NCI-H345 (cell line): ENCODE data around the gene SRCIN1.

ENCODE experiments used
- DNase-seq: peaks from one replicate; lab custom pipeline; 2025; lab: John Stamatoyannopoulos, UW

Gene SRCIN1

GRCh38 chr17:38579083-38579480 lies 26.7 kb downstream of the SRCIN1 start:
- no peak for DNase-seq

- DNase-seq = no peak
Observed at GRCh38 chr17:38578229-38579082, 27.3 kb downstream of the SRCIN1 start.

- no peak for DNase-seq
Observed at GRCh38 chr17:38577645-38578173, 28.0 kb downstream of the SRCIN1 start.

- no peak for DNase-seq
Observed at GRCh38 chr17:38577244-38577643, 28.5 kb downstream of the SRCIN1 start.

GRCh38 chr17:38575781-38576180 lies 30.0 kb downstream of the SRCIN1 start:
- DNase-seq = no peak

- no peak for DNase-seq
Observed at GRCh38 chr17:38574712-38575111, 31.0 kb downstream of the SRCIN1 start.

GRCh38 chr17:38572669-38573365 lies 32.9 kb downstream of the SRCIN1 start:
- DNase-seq = peak; percentile 58

GRCh38 chr17:38571833-38572668 lies 33.7 kb downstream of the SRCIN1 start:
- no peak for DNase-seq

GRCh38 chr17:38569701-38570512 lies 35.8 kb downstream of the SRCIN1 start:
- DNase-seq = no peak

- peak; percentile 27 for DNase-seq
Observed at GRCh38 chr17:38568845-38569510, 36.8 kb downstream of the SRCIN1 start.

- no peak for DNase-seq
Observed at GRCh38 chr17:38568274-38568673, 37.5 kb downstream of the SRCIN1 start.

GRCh38 chr17:38567350-38567749 lies 38.4 kb downstream of the SRCIN1 start:
- DNase-seq = no peak

GRCh38 chr17:38566666-38567031 lies 39.1 kb downstream of the SRCIN1 start:
- no peak for DNase-seq

GRCh38 chr17:38565853-38566665 lies 39.7 kb downstream of the SRCIN1 start:
- DNase-seq = no peak

GRCh38 chr17:38564869-38565268 lies 40.9 kb downstream of the SRCIN1 start:
- DNase-seq = no peak

- no peak for DNase-seq
Observed at GRCh38 chr17:38564254-38564837, 41.4 kb downstream of the SRCIN1 start.

GRCh38 chr17:38563362-38564253 lies 42.1 kb downstream of the SRCIN1 start:
- no peak for DNase-seq

- DNase-seq = no peak
Observed at GRCh38 chr17:38562903-38563302, 42.8 kb downstream of the SRCIN1 start.

GRCh38 chr17:38562215-38562569 lies 43.6 kb downstream of the SRCIN1 start:
- DNase-seq = no peak
